Measurements from ENCODE around the gene RAB8B.
"Not testable (repeated sequence)": the region's sequence is repeated elsewhere in the genome, so short reads cannot be mapped to it uniquely, and the experiment has no call there.

Gene RAB8B

GRCh38 chr15:63210151-63211091, 21.0 kb downstream of the RAB8B start:
- no peak for DNase-seq

GRCh38 chr15:63211092-63211490, 21.7 kb downstream of the RAB8B start:
- DNase-seq = no peak

GRCh38 chr15:63211549-63211948, 22.1 kb downstream of the RAB8B start:
- DNase-seq = no peak

- DNase-seq = no peak
Measured at GRCh38 chr15:63212050-63213004, 22.9 kb downstream of the RAB8B start.

- no peak for DNase-seq
Measured at GRCh38 chr15:63218100-63218808, 28.8 kb downstream of the RAB8B start.

- DNase-seq = no peak
Measured at GRCh38 chr15:63219196-63219710, 29.8 kb downstream of the RAB8B start.

- no peak for DNase-seq
Measured at GRCh38 chr15:63221346-63221745, 31.9 kb downstream of the RAB8B start.

GRCh38 chr15:63223463-63223862, 34.1 kb downstream of the RAB8B start:
- DNase-seq = no peak

- no peak for DNase-seq
Measured at GRCh38 chr15:63225381-63225780, 36.0 kb downstream of the RAB8B start.

GRCh38 chr15:63226155-63226883, 36.9 kb downstream of the RAB8B start:
- DNase-seq = no peak

- no peak for DNase-seq
Measured at GRCh38 chr15:63226966-63227401, 37.6 kb downstream of the RAB8B start.

GRCh38 chr15:63227689-63228088, 38.3 kb downstream of the RAB8B start:
- no peak for DNase-seq

- no peak for DNase-seq
Measured at GRCh38 chr15:63231206-63231605, 41.8 kb downstream of the RAB8B start.

- no peak for DNase-seq
Measured at GRCh38 chr15:63231706-63232105, 42.3 kb downstream of the RAB8B start.

GRCh38 chr15:63232405-63232804, 43.0 kb downstream of the RAB8B start:
- no peak for DNase-seq

GRCh38 chr15:63232943-63233342, 43.5 kb downstream of the RAB8B start:
- no peak for DNase-seq

GRCh38 chr15:63233667-63234423, 44.4 kb downstream of the RAB8B start:
- no peak for DNase-seq

- DNase-seq = no peak
Measured at GRCh38 chr15:63234451-63234870, 45.1 kb downstream of the RAB8B start.

- DNase-seq = no peak
Measured at GRCh38 chr15:63236272-63236671, 46.9 kb downstream of the RAB8B start.

- DNase-seq = not testable (repeated sequence)
Measured at GRCh38 chr15:63237086-63237485, 47.7 kb downstream of the RAB8B start.

GRCh38 chr15:63238171-63238570, 48.8 kb downstream of the RAB8B start:
- no peak for DNase-seq
